GM19240 (cell line): ENCODE data around the gene ZNF207.
"Not testable (repeated sequence)": the region's sequence is repeated elsewhere in the genome, so short reads cannot be mapped to it uniquely, and the experiment has no call there.

Experiments used
- DNase-seq: peaks from one replicate; pipeline ENCODE4 v3.0.0; 2011; ENCODE audit warnings: low spot score; ENCODE audit not compliant: insufficient read length

ZNF207 gene

DNA sequence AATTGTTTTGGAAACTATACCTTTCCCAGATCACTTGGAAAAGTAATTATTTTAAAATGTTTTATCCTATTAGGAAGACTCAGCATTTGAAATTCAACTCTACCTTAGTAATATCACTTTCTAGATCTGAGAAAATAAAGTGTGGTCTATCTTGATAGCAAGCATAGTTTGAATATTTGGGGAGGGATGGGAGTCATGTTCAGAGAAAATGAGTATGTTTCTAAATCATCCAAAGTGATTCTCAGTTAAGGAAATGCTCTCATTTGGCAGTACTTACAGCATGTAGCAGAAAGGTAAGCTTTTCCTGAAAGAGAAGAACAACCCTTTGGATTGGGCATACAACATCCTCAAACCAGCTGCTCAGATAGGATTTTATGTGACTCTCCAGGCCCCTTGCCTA, 14.9 kb upstream of the ZNF207 start:
- DNase-seq = no peak

DNA sequence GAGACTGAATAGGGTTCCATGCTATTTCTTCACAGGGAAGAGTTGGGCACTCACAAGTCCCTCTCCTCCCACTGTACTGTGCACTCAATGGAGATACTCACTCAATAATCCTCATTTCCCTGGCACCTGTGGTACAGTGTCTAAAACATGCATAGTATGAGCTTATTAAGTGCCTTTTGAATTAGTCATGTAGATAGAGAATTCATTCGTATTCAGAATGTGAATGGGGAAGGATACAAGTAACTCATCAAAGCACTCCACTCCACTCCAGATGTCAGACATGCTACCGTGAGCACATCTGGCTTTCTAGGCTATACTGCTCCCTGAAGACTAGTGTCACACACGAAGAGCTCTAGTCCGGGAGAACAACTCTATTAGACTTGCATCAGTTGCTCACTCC, 14.3 kb upstream of the ZNF207 start:
- DNase-seq = no peak

- peak; percentile 24 for DNase-seq
These were observed 8.7 kb upstream of the ZNF207 start for GRCh38 chr17:32341141-32341856.

GRCh38 chr17:32341857-32342602, 7.9 kb upstream of the ZNF207 start, which contains the start of gene C17orf75:
C17orf75 (minus strand) TSS chr17:32342173; CDS start chr17:32342139, 34 bp downstream.
- no peak for DNase-seq

DNA sequence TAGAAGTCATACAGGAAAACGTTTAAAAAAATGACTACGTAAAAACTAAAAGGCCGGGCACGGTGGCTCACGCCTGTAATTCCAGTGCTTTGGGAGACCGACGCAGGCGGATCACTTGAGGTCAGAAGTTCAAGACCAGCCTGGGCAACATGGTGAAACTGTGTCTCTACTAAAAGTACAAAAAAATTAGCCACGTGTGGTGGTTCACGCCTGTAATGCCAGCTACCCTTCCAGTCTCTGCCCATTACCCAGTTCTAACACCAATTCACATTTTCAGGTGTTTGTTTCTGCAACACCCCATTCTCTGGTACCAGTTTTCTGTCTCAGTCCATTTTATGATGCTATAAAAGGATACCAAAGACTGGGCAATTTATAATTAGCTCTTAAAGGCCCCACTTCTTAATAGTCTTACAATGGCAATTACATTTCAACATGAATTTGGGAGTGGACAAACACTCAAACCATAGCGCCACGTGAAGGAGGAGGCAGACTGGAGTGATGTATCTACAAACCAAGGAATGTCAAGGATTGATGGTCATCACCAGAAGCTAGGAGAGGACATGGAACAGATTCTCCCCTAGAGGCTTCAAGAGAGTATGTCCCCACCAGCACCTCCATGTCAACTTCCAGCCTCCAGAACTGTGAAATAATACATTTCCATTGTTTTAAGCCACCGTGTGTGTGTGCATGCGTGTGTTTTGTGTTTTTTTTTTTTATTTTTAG, 7.2 kb upstream of the ZNF207 start:
- DNase-seq = no peak

DNA sequence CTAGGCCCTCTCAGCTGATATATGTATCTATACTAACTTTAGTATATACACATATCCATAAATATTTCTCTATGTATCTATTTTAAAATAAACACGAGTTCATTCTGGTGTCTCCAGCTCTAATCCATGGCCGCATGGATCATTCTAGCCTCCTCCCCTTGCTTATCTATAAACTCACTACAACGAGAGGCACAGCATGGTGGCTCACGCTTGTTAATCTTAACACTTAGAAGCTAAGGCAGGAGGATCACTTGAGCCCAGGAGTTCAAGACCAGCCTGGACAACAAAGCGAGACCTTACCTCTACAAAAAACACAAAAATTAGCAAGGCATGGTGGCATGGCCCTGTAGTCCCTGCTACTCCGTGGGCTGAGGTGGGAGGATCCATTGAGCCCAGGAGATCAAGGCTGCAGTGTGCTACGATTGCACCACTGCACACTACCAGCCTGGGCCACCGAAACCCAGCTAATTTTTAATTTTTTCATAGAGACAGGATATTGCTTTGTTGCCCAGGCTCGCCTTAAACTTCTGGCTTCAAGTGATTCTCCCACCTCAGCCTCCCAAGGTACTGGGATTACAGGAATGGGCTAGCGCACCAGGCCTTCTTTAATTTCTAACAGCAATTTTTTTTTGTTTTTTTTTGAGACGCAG, 3.9 kb upstream of the ZNF207 start:
- DNase-seq = no peak

DNA sequence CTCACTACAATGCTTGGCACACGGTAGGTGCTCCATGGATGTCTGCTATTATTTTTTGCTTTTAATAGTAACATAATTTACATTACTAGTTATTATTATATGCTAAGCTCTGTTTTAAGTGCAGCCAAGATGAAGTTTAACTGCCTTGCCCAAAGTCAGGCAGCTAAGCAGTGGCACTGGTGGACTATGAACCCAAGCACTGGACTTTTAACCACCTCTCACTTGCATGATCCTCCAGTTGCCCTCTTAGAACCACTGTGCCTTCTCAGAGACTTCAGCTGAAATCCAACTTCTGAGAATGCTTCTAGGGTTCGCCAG, 1.5 kb upstream of the ZNF207 start:
- no peak for DNase-seq

GRCh38 chr17:32349503-32349853, 479 bp upstream of the ZNF207 start:
- DNase-seq = no peak

DNA sequence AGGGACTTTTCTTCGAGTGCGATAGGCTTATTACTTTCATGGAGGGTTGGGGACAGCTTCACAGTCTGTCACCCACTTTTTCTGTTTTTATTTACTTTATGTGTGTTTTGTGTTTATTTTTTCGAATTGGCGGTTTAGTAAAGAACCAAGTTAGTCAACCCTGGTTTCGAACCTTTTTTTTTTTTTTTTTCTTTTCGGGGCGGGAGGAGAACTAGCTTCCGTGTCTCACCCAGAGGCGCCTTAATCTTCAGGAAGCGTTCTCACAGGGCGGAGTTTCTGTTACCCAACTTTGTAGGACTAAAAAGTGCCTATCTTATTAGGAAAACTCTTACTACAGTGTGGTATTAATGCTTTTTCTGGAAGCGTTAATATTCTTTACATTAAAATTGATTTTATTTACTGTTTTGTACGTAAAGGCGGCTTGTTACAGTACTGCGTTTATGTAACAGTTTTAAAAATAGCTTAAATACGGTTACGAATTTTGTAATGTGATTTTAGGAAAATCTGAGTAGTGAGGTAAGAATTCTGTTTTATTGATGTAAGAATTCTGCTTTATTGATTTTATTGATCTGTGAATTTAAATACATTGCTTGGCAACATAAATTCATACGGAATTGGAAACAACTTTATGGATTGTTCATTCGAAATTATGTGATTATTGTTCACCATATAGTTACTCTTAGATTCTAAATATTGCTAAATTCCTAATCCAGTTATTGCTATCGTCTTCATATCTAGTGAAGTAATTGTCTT, 885 bp downstream of the ZNF207 start:
- no peak for DNase-seq

- DNase-seq = not testable (repeated sequence)
These were observed 2.8 kb downstream of the ZNF207 start for GRCh38 chr17:32352734-32353133.

DNA sequence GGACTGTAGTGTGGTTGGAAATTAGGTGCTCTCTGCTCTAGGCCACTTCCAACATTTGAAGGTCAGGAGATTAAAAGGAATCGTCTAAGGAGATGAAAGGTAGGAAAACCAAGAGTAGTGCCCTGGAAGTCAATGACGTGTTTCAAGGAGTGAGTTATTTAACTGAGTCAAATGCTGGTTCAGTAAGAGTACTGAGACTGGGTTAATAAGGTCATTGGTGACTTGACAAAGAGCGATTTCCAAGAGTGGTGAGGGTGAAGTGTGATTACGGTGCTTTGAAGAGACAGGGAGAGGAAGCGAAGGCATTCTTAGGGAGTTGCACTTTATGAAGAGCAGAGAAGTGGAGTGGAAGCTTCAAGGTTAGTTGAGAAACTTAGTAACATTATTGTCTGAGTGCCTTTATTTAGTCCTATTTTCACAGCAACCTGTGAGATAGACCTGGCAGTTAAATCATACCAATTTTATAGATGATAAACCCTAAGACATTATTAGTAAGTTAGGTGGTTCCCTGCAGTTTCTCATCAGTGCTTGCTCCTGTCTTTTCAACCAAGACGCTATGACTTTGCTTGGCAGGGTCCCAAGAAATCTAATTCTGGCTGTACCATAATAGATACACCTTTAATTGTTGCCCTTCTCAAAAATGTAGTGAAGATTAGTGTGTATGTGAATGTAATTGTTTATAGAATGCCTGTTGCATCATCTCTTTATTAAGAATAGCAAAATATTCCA, 5.9 kb downstream of the ZNF207 start:
- DNase-seq = no peak

DNA sequence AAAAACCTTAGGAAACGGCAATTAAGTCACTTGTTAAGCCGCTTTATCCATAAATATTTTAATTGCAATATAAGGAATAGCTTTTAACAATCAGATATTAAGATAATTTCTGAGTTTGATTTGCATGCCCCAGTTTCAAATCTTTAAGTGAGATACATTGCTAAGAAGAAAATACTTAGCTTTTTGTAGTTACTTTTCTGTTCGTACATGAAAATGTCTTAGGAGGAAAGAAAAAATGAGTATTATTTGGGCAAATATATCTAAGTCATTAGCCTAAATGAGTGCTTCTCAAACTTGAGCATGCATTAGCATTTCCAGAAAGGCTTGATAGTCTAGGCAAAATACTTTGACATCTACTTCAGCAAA, 6.4 kb downstream of the ZNF207 start:
- no peak for DNase-seq

- no peak for DNase-seq
These were observed 6.8 kb downstream of the ZNF207 start for GRCh38 chr17:32356750-32357149.

DNA sequence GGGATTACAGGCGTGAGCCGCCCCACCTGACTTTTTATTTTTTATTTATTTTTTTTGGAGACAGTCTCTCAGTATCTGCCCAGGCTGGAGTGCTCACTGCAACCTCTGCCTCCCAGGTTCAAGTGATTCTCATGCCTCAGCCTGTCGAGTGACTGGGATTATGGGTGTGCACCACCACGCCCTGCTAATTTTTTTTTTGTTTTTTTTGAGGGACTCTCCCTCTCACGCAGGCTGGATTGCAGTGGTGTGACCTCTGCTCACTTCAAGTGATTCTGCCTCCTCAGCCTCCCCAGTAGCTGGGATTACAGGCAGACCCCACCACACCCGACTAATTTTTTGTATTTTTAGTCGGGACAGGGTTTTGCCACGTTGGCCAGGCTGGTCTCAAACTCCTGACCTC, 7.7 kb downstream of the ZNF207 start:
- no peak for DNase-seq

GRCh38 chr17:32361270-32361669, 11.3 kb downstream of the ZNF207 start:
- DNase-seq = no peak

DNA sequence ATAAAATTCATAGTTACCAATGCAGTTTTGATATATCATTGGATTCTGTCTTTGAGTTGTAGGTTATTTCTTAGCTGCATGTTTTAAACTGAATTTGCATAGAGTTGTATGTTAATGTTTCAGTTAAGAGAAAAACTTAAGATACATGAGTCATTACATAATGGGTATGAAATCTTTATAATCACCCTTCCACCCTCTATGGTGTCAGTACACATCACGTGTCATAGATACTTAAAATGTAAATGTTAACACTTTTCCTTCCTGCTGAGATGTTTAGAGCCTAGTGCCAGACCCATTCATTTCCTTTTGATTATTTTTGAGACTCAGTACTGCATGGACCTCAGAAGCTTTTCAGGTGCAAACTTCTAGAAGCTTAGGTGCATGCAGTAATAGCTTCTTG, 20.5 kb downstream of the ZNF207 start:
- no peak for DNase-seq

DNA sequence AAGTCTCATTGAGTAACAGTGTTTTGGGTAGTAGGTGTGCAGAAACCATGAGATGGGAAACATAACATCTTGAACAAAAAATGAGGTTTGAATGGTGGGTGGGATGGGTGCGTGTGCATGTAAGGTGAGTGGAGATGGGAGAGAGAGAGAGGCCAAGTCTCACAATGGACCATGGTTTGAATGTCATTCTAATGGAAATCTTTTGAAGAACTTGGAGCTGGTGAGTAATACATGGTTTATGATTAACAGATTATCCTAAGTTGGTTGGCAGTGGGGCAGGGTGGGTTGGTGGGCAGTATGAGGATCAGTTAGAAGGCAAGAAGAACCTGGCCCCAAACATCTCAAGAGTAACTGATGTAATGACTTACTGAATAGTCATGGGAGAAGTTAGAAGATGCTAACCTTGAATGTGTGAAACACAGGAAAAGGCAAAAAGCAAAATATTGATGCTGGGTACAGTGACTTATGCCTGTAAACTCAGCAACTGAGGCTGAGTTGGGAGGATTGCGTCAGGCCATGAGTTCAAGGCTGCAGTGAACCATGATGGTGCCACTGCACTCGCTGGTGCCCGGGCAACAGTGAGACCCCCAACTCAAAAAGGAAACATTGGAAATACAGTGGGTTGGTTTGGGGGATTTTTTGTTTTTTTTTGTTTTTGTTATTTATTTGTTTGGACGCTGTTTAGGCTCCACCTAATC, 32.7 kb downstream of the ZNF207 start:
- DNase-seq = no peak

DNA sequence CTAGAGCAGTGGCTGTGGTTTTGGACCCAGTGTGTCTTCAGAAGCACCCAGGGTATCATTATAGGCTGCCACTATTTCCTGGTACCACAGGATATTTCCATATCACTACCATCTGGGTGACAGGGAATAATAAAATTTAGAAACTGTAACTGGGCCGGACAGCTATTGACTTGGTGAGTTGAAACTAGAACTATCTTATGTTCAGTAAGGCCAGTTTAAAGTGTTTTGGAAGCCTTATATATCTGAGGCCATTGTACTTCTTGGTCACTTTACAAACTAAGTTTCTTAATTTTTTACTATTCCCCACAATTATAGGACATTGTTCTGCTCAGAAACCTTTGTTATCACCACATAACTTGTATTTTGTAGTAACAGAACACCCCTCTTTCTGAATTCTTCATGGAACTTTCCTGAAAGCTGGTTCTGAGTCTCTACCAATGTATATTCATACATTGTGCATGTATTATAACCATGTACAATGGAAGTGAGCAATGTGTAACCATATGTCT, 34.0 kb downstream of the ZNF207 start:
- DNase-seq = no peak

GRCh38 chr17:32385121-32385520, 35.2 kb downstream of the ZNF207 start:
- DNase-seq = no peak

GRCh38 chr17:32385971-32386370, 36.0 kb downstream of the ZNF207 start:
- no peak for DNase-seq
